Activated naive CD4-positive, alpha-beta T cell treated with anti-CD3 and anti-CD28 coated beads, Interleukin-2, amount 10 ng/mL, durations not matched to agents 5 hours and 36 hours (primary cell): ENCODE data around the gene OR8D4. TPM values are rescaled to one million over a fixed set of nuclear protein-coding genes. Genes with fewer than 3 reads are reported as not detected.

Experiments used
- total RNA-seq, 2 experiments: library from RNA; stranded (reverse); gene quantifications; one replicate each; pipeline ENCODE4 v1.2.3, GENCODE V29; 2021

Gene OR8D4
- not detected for total RNA-seq

DNA sequence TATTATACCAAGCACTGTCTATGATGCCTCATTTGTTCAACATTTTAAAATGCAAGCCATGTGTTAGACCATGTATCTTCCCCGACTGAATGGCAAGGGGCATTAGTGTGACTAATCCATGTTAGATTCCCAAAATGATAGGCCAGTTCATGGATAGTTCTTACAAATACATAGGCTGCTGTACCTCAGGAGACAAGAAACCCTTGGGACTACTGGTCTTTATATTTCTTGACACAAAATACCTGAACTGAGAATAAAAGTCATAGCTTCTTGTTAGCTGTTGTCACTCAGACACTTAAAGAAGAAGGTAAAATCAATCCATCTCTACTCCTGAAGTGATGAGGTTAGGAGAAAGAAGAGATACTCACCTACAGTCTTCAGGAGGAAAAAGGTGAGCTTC lies at the start of gene OR8D4:
Gene OR8D4 (plus strand): TSS at position 301 of the 400 bp plus-strand sequence. CDS start 4,265 bp downstream, outside the sequence.

GRCh38 chr11:123885570-123885969 lies 16.4 kb upstream of the OR8D4 start, which contains the start of gene TMEM225:
TSS of gene TMEM225 (minus strand) at chr11:123885670. CDS start at chr11:123885425, 245 bp downstream.

GRCh38 chr11:123939317-123939716 lies 37.4 kb downstream of the OR8D4 start, which contains the start of gene OR4D5:
TSS of gene OR4D5 (plus strand) at chr11:123939617. CDS start at chr11:123939617, 0 bp downstream.

DNA sequence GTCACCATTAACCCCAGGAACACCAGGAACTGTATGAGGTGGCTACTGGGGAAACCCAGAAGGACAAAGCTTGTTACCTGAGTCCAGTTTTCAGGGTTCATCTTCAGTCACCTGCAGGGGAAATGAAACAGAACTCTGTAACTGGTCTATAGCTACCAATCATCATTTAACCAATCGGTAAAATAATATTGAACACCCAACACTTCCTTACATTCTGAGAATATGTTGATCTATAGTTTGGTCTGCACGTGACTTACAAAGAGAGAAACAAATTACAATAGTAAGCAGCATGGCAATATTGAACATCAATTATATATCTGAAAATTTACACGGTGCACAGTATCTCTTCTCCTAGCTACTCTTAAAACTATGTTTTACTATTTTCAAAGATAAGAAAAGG lies 41.8 kb downstream of the OR8D4 start, which contains the start of gene OR6T1:
Gene OR6T1 (minus strand): TSS at position 101 of the 400 bp plus-strand sequence. CDS start 0 bp downstream, at position 101.

Other genes with a start within 250 kb of the OR8D4 start
- gene SCN3B, start 247.5 kb upstream of the OR8D4 start, total RNA-seq, result under 1 TPM in 1 of 2 experiments, not detected in 1; 0.05 TPM
- 10 to 100 TPM; 14.3 to 15.6 TPM for gene ZNF202, start 160.5 kb upstream of the OR8D4 start, total RNA-seq
- gene OR6X1, start 147.6 kb upstream of the OR8D4 start, total RNA-seq, result not detected
- gene OR6M1, start 95.8 kb upstream of the OR8D4 start, total RNA-seq, result not detected
- gene TMEM225, start 16.5 kb upstream of the OR8D4 start, total RNA-seq, result not detected
- not detected for gene OR4D5, start 37.5 kb downstream of the OR8D4 start, total RNA-seq
- not detected for gene OR6T1, start 41.7 kb downstream of the OR8D4 start, total RNA-seq
- gene OR10S1, start 75.6 kb downstream of the OR8D4 start, total RNA-seq, result not detected
- gene OR10G6, start 93.0 kb downstream of the OR8D4 start, total RNA-seq, result not detected
- not detected for gene OR10G4, start 110.8 kb downstream of the OR8D4 start, total RNA-seq
- not detected for gene OR10G9, start 120.8 kb downstream of the OR8D4 start, total RNA-seq
- gene OR10G8, start 124.6 kb downstream of the OR8D4 start, total RNA-seq, result not detected
- gene OR10G7, start 139.2 kb downstream of the OR8D4 start, total RNA-seq, result not detected
- 1 to 10 TPM; 6.5 to 6.8 TPM for gene VWA5A, start 213.3 kb downstream of the OR8D4 start, total RNA-seq